A549 (cell line): ENCODE data around the gene MIA2. TPM values are rescaled to one million over a fixed set of nuclear protein-coding genes. Genes with fewer than 3 reads are reported as not detected.
"Not testable (repeated sequence)": the region's sequence is repeated elsewhere in the genome, so short reads cannot be mapped to it uniquely, and the experiment has no call there.

Source experiments
- ATAC-seq, 2 experiments: fragments of 200-7000 bp in 1 of 2; fragments of >200 bp in 1 of 2; cut with Nextera tagmentation in 1 of 2; cut with Tn5 transposase in 1 of 2; 3 replicates each; pipeline versions ENCODE4 v1.8.0 to v1.9.1; 2018 to 2020; ENCODE audit warnings: mild to moderate bottlenecking in 1 of 2, moderate library complexity in 1 of 2
- CTCF ChIA-PET: fragments of 300-600 bp; sonication (Branson Sonifier 250); formaldehyde crosslinking; extraction: SDS; loops from one replicate; lab custom pipeline; 2021; ENCODE audit warnings: antibody characterized with exemption, inconsistent platforms; lab: Yijun Ruan, JAX
- POLR2A ChIA-PET: fragments of 350-600 bp; formaldehyde crosslinking; extraction: SDS; loops from one replicate; lab custom pipeline; 2021; ENCODE audit warnings: antibody characterized with exemption, inconsistent platforms; lab: Yijun Ruan, JAX
- DNase-seq, 2 experiments: peaks; one replicate each; pipeline versions ENCODE4 v3.0.0 to v3.0.0-alpha.2; 2011 to 2016; ENCODE audit warnings: low read depth in 1 of 2, low spot score in 1 of 2
- FAIRE-seq: peaks from 2 replicates; lab custom pipeline; 2011; peaks lifted over from hg19 to GRCh38; lab: Jason Lieb, UNC
- H3K27ac ChIP-seq, 2 experiments: fragments of >200 bp; sonication (Bioruptor Twin); formaldehyde crosslinking; 3 replicates each; pipeline ENCODE4 v1.5.1; 2016 to 2017
- H3K4me1 ChIP-seq: fragments of >200 bp; sonication (Bioruptor Twin); formaldehyde crosslinking; 3 replicates; pipeline ENCODE4 v1.6.1; 2016
- H3K4me2 ChIP-seq: fragments of >200 bp; sonication (Bioruptor Twin); formaldehyde crosslinking; 3 replicates; pipeline ENCODE4 v1.6.1; 2016
- H3K4me3 ChIP-seq: fragments of >200 bp; sonication (Bioruptor Twin); formaldehyde crosslinking; 3 replicates; pipeline ENCODE4 v1.5.1; 2016
- H3K9me3 ChIP-seq: fragments of >200 bp; sonication (Bioruptor Twin); formaldehyde crosslinking; 3 replicates; pipeline ENCODE4 v1.6.1; 2016
- CBX2 ChIP-seq: fragments of 200-600 bp; sonication (generic); IDR thresholded peaks from 2 replicates; pipeline ENCODE4 v1.6.1; 2016; ENCODE audit warnings: low read depth, mild to moderate bottlenecking, borderline replicate concordance
- CBX8 ChIP-seq: fragments of 200-600 bp; sonication (generic); IDR thresholded peaks from 2 replicates; pipeline ENCODE4 v1.6.1; 2016
- CEBPB ChIP-seq, 2 experiments: fragments of >200 bp in 1 of 2; sonication (Bioruptor Twin) in 1 of 2; formaldehyde crosslinking in 1 of 2; IDR thresholded peaks; 2 replicates each; pipeline ENCODE4 v1.6.1; 2012 to 2016
- ELK1 ChIP-seq: fragments of 150-350 bp; IDR thresholded peaks from 2 replicates; pipeline ENCODE4 v1.6.1; 2014; ENCODE audit warnings: low read depth, mild to moderate bottlenecking, low read length
- EP300 ChIP-seq, 2 experiments: fragments of >200 bp; sonication (Bioruptor Twin); formaldehyde crosslinking; IDR thresholded peaks; 2 replicates in 1 of 2; 3 replicates in 1 of 2; pipeline ENCODE4 v1.6.1; 2016 to 2017
- ESRRA ChIP-seq: fragments of 150-350 bp; IDR thresholded peaks from 2 replicates; pipeline ENCODE4 v1.6.1; 2014; ENCODE audit warnings: mild to moderate bottlenecking, low read length, borderline replicate concordance
- JUNB ChIP-seq: fragments of >200 bp; sonication (Bioruptor Twin); formaldehyde crosslinking; IDR thresholded peaks from 2 replicates; pipeline ENCODE4 v1.6.1; 2016
- MAX ChIP-seq: IDR thresholded peaks from 2 replicates; pipeline ENCODE4 v1.6.1; 2012
- MAZ ChIP-seq: fragments of 150-350 bp; IDR thresholded peaks from 2 replicates; pipeline ENCODE4 v1.6.1; 2014; ENCODE audit warnings: antibody characterized with exemption, low read depth, low read length, borderline replicate concordance
- MYC ChIP-seq: IDR thresholded peaks from 2 replicates; pipeline ENCODE4 v1.6.1; 2012; ENCODE audit warnings: mild to moderate bottlenecking, inconsistent platforms, low read length, improper control_type of control experiment, borderline replicate concordance
- PHF8 ChIP-seq: fragments of 200-600 bp; sonication (generic); IDR thresholded peaks from 2 replicates; pipeline ENCODE4 v1.6.1; 2016; ENCODE audit warnings: low read depth, mild to moderate bottlenecking, antibody characterized with exemption, moderate library complexity, borderline replicate concordance
- POLR2A ChIP-seq: IDR thresholded peaks from 2 replicates; pipeline ENCODE4 v1.6.1; 2012; ENCODE audit warnings: mild to moderate bottlenecking, low read length
- RAD21 ChIP-seq, 2 experiments: fragments of >200 bp in 1 of 2; sonication (Bioruptor Twin) in 1 of 2; formaldehyde crosslinking in 1 of 2; IDR thresholded peaks in 1 of 2; conservative IDR thresholded peaks in 1 of 2; 2 replicates in 1 of 2; 3 replicates in 1 of 2; pipeline ENCODE4 v1.6.1; 2012 to 2018; ENCODE audit warnings: inconsistent platforms in 1 of 2
- RARB ChIP-seq: fragments of 250-450 bp; sonication (Bioruptor Pico); IDR thresholded peaks from 2 replicates; pipeline ENCODE4 v1.8.0; 2021; ENCODE audit warnings: mild to moderate bottlenecking, moderate library complexity
- REST ChIP-seq: fragments of 200-600 bp; sonication (generic); IDR thresholded peaks from 2 replicates; pipeline ENCODE4 v1.6.1; 2016; ENCODE audit warnings: antibody characterized with exemption, mild to moderate bottlenecking, moderate library complexity
- RNF2 ChIP-seq: fragments of 200-600 bp; sonication (generic); IDR thresholded peaks from 2 replicates; pipeline ENCODE4 v1.6.1; 2016; ENCODE audit warnings: low read depth, mild to moderate bottlenecking, antibody characterized with exemption, moderate library complexity, borderline replicate concordance
- TP53 ChIP-seq: fragments of 250-450 bp; sonication (Bioruptor Pico); IDR thresholded peaks from 2 replicates; pipeline ENCODE4 v1.5.0; 2021; ENCODE audit warnings: mild to moderate bottlenecking, moderate library complexity
- USF2 ChIP-seq: fragments of 450-650 bp; IDR thresholded peaks from 2 replicates; pipeline ENCODE4 v1.6.1; 2014; ENCODE audit warnings: antibody characterized with exemption
- ZC3H11A ChIP-seq: fragments of 450-650 bp; IDR thresholded peaks from 2 replicates; pipeline ENCODE4 v1.6.1; 2014; ENCODE audit warnings: antibody characterized with exemption, mild to moderate bottlenecking
- WGBS: methylation state at CpG from one replicate; pipeline ENCODE4 v1.1.6; 2017; ENCODE audit errors: missing lambda C conversion rate; 5-methylcytosine and 5-hydroxymethylcytosine counted together
- polyA plus RNA-seq, 4 experiments: library from polyadenylated mRNA; depleted of rRNA in 3 of 4; stranded (reverse); fragments of >200 nt; fragmentation: RNase III in 1 of 4; extraction: RNeasy Plus Mini Kit Qiagen cat#74134 plus additional on column Dnase treatment in 1 of 4; gene quantifications; 2 replicates in 3 of 4; 3 replicates in 1 of 4; pipeline ENCODE4 v1.2.3, GENCODE V29; 2011 to 2017

The MIA2 gene
- polyA plus RNA-seq, 2 of the 4 experiments (the other 2 are of a cell fraction): 25.4 to 73.9 TPM

GRCh38 chr14:39258782-39259545 lies 25.2 kb downstream of the MIA2 start:
- CTCF ChIA-PET: no interaction called here
- 73% methylated on average over 12 of the region's 12 CpGs for WGBS
- FAIRE-seq: no peak

GRCh38 chr14:39260161-39260560 lies 26.4 kb downstream of the MIA2 start:
- POLR2A ChIA-PET, H3K27ac ChIP-seq, H3K4me2 ChIP-seq, H3K9me3 ChIP-seq, FAIRE-seq, DNase-seq, H3K4me1 ChIP-seq, H3K4me3 ChIP-seq, ATAC-seq, CTCF ChIA-PET: not testable (repeated sequence)
- WGBS: 89% methylated on average over 3 of the region's 3 CpGs

More at GRCh38 chr14:39258782-39259545, 25.2 kb downstream of the MIA2 start:
- DNase-seq (no peak), ATAC-seq (no peak)
- peaks cover 4% of the 10 kb centered on the region; the same call in 1 of the 3 replicates for H3K9me3 ChIP-seq
- POLR2A ChIA-PET: no interaction called here
- no peaks in the 10 kb centered on the region for H3K4me1 ChIP-seq
- no peak overlapping the region for H3K4me3 ChIP-seq
- no peak overlapping the region for H3K27ac ChIP-seq
- no peak overlapping the region for H3K4me2 ChIP-seq
- TF ChIP-seq ESRRA (no peak), CEBPB (IDR thresholded peaks at IDR 0.05) (no peak), MAZ (no peak), RNF2 (no peak), MYC (no peak), ELK1 (no peak), POLR2A (no peak), EP300 (IDR thresholded peaks at IDR 0.05) (no peak), MAX (no peak), CBX2 (no peak), TP53 (no peak), JUNB (no peak), USF2 (no peak), REST (no peak), RARB (CRISPR knock-in tag) (no peak), ZC3H11A (no peak), CBX8 (no peak), RAD21 (conservative IDR thresholded peaks at IDR 0.05 in 1 of 2, IDR thresholded peaks at IDR 0.05 in 1 of 2) (no peak), PHF8 (no peak)

GRCh38 chr14:39262214-39262613 lies 28.5 kb downstream of the MIA2 start:
- H3K9me3 ChIP-seq, H3K4me3 ChIP-seq, FAIRE-seq, DNase-seq, H3K4me2 ChIP-seq, H3K27ac ChIP-seq, CTCF ChIA-PET, POLR2A ChIA-PET, ATAC-seq: not testable (repeated sequence)
- H3K4me1 ChIP-seq: peaks cover 12% of the 10 kb centered on the region; the same call in 2 of the 3 replicates
- WGBS: 95% methylated on average over 1 of the region's 1 CpG
